Sigmoid colon (tissue), 4 donors: ENCODE data around the gene SH3TC1.

Experiments used
- CTCF ChIP-seq, 4 experiments: fragments of 450-650 bp in 3 of 4; fragments of 200-600 bp in 1 of 4; IDR thresholded peaks; one replicate each; pipeline ENCODE4 v1.5.1; 2016 to 2019; ENCODE audit warnings: antibody characterized with exemption in 4 of 4, mild to moderate bottlenecking in 3 of 4, moderate library complexity in 2 of 4
- POLR2AphosphoS5 ChIP-seq, 4 donors: sonication (generic); formaldehyde crosslinking; IDR thresholded peaks; one replicate each; pipeline ENCODE4 v1.6.1; 2017; ENCODE audit warnings: antibody characterized with exemption in 4 of 4

- no peak for TF ChIP-seq POLR2AphosphoS5 (IDR thresholded peaks at IDR 0.05)
- TF ChIP-seq CTCF (IDR thresholded peaks at IDR 0.05), result no peak
Observed at GRCh38 chr4:8275548-8275910, 76.4 kb downstream of the SH3TC1 start.
